BLaER1 treated with 17β-estradiol and CSF1 and Interleukin-3, amounts not matched to agents 10 nM and 100 nM (cell line): Measurements from ENCODE around the gene SYDE2.

Experiments
- H3K27ac ChIP-seq, 11 experiments: shearing (Covaris generic); formaldehyde crosslinking; 2 replicates each; pipeline ENCODE4 v1.8.1; 2022
- H3K27me3 ChIP-seq, 11 experiments: shearing (Covaris generic); formaldehyde crosslinking; 2 replicates each; pipeline ENCODE4 v1.8.1; 2022
- H3K36me3 ChIP-seq, 11 experiments: shearing (Covaris generic); formaldehyde crosslinking; 2 replicates each; pipeline ENCODE4 v1.8.1; 2022
- H3K4me1 ChIP-seq, 10 experiments: shearing (Covaris generic); formaldehyde crosslinking; 2 replicates each; pipeline ENCODE4 v1.8.1; 2022
- H3K4me2 ChIP-seq, 11 experiments: shearing (Covaris generic); formaldehyde crosslinking; 2 replicates each; pipeline ENCODE4 v1.8.1; 2022
- H3K4me3 ChIP-seq, 10 experiments: shearing (Covaris generic); formaldehyde crosslinking; 2 replicates each; pipeline ENCODE4 v1.8.1; 2022
- H3K9ac ChIP-seq, 11 experiments: shearing (Covaris generic); formaldehyde crosslinking; 2 replicates each; pipeline ENCODE4 v1.8.1; 2022
- H3K9me3 ChIP-seq, 11 experiments: shearing (Covaris generic); formaldehyde crosslinking; replicated peaks in 1 of 11; 2 replicates each; pipeline ENCODE4 v1.8.1; 2022
- H4K20me1 ChIP-seq, 11 experiments: shearing (Covaris generic); formaldehyde crosslinking; 2 replicates each; pipeline ENCODE4 v1.8.1; 2022
- Cebpa-rat ChIP-seq, 11 experiments: shearing (Covaris generic); IDR thresholded peaks; 2 replicates each; pipeline ENCODE4 v1.8.1; 2022

SYDE2 gene

DNA sequence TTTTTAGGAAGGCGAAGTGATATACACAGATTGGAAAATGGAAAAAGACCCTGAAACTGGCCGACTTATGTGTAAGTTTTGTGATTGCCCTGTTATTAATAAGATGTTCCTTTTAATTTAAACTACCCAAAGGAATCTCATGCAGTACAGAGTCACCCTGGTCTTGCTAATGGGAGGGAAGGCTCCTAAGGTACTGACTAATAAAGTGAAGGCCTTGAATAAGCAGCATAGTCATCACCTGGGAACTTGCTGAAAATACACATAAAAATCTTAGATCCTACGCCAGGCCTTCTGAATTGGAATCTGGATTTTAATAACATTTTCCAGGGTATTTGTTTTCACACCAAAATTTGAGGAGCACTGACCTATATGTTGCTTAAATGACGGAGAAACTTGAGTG lies 79.1 kb downstream of the SYDE2 start:
- H3K27ac ChIP-seq, result no peak overlapping the region
- TF ChIP-seq Cebpa-rat (IDR thresholded peaks at IDR 0.05), result no peak
- H3K4me2 ChIP-seq, result no peak overlapping the region
- no peak overlapping the region for H3K9ac ChIP-seq
- no peaks in the 10 kb centered on the region for H3K36me3 ChIP-seq
- H3K9me3 ChIP-seq, result peaks cover 0 to 6% (median 0%) of the 10 kb centered on the region in 11 experiments; a peak in 3 of 22 replicates
- no peak overlapping the region for H3K4me3 ChIP-seq
- H3K4me1 ChIP-seq, result no peaks in the 10 kb centered on the region
- peaks cover 0 to 23% (median 0%) of the 10 kb centered on the region in 11 experiments; a peak in 5 of 22 replicates for H3K27me3 ChIP-seq
- no peaks in the 10 kb centered on the region for H4K20me1 ChIP-seq

- TF ChIP-seq Cebpa-rat (IDR thresholded peaks at IDR 0.05), result no peak
- no peaks in the 10 kb centered on the region for H3K36me3 ChIP-seq
These were observed 82.1 kb downstream of the SYDE2 start for GRCh38 chr1:85118751-85119150.

DNA sequence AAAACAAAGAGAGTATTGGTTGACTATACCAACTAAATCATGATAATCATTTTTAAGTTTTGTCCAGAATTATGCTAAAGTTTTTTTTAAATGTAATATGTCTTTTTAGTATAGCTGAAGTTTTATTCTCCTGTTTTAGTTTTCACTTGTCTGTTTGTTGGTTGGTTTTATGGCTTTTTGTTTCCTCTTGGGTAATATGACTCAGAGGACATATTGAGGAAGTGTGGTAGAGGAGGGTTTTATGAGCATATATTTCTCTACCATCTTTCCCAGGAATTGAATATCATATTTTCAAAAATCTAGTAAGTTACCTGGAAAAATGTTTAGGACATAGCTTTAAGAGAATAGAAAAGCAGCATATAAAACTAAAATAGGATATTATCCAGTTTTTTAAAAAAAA lies 84.0 kb downstream of the SYDE2 start:
- no peaks in the 10 kb centered on the region for H3K36me3 ChIP-seq
- H3K4me1 ChIP-seq, result no peaks in the 10 kb centered on the region
- no peak overlapping the region for H3K4me2 ChIP-seq
- peaks cover 0 to 6% (median 0%) of the 10 kb centered on the region in 11 experiments; a peak in 3 of 22 replicates for H3K9me3 ChIP-seq
- no peak overlapping the region for H3K27ac ChIP-seq
- no peak overlapping the region for H3K4me3 ChIP-seq
- H3K27me3 ChIP-seq, result peaks cover 0 to 42% (median 0%) of the 10 kb centered on the region in 11 experiments; a peak in 5 of 22 replicates
- no peak for TF ChIP-seq Cebpa-rat (IDR thresholded peaks at IDR 0.05)
- no peak overlapping the region for H3K9ac ChIP-seq
- no peaks in the 10 kb centered on the region for H4K20me1 ChIP-seq

More at GRCh38 chr1:85118751-85119150, 82.1 kb downstream of the SYDE2 start:
- H3K9me3 ChIP-seq, result peaks cover 0 to 6% (median 0%) of the 10 kb centered on the region in 11 experiments; a peak in 3 of 22 replicates
- no peak overlapping the region for H3K4me3 ChIP-seq
- no peaks in the 10 kb centered on the region for H3K4me1 ChIP-seq
- H3K9ac ChIP-seq, result no peak overlapping the region
- no peak overlapping the region for H3K4me2 ChIP-seq
- H4K20me1 ChIP-seq, result no peaks in the 10 kb centered on the region
- no peak overlapping the region for H3K27ac ChIP-seq
- peaks cover 0 to 42% (median 0%) of the 10 kb centered on the region in 11 experiments; a peak in 5 of 22 replicates for H3K27me3 ChIP-seq

DNA sequence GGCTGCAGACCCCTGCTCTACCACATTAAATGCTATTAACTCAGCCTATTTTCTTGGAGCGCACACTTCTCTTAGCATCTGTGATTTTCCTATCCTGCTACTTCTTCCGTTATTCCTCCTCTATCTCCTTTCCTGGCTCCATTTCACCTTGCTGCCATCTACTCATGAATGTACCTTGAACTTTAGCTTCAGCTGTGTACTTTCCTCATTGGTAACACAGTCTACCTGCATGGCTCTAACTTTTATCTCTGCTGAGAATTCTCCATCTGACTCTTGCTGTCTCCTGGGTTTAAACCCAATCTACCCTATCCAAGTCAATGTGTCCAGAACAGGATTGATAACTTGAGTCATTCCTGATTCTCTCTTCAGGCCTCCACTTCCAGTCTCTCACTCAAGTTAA lies 84.9 kb downstream of the SYDE2 start:
- Histone ChIP-seq H3K9ac (no peak overlapping the region), H3K4me1 (no peaks in the 10 kb centered on the region), H3K4me2 (no peak overlapping the region), H3K4me3 (no peak overlapping the region), H3K36me3 (no peaks in the 10 kb centered on the region), H3K27me3 (peaks cover 0 to 37% (median 0%) of the 10 kb centered on the region in 11 experiments; a peak in 5 of 22 replicates), H4K20me1 (no peaks in the 10 kb centered on the region), H3K27ac (no peak overlapping the region), H3K9me3 (peaks cover 0 to 6% (median 0%) of the 10 kb centered on the region in 11 experiments; a peak in 3 of 22 replicates)
- TF ChIP-seq Cebpa-rat (IDR thresholded peaks at IDR 0.05), result no peak

DNA sequence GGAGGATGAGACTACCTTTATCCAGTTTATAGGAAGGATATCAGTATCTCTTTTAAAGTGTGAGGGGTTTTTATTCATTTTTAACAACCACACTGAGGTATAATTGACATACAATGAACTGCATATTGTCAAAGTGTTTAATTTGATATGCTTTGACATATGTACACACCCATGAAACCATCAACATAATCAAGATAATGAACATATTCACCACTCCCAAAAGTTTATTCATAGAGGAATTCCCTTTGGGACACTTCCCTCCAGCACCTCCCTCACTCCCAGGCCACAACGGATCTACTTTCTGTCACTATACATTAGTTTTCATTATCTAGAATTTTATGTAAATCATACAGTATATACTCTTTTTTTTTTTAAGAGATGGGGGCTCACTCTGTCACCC lies 89.1 kb downstream of the SYDE2 start:
- Histone ChIP-seq H3K4me2 (no peak overlapping the region), H3K4me3 (no peak overlapping the region), H3K9ac (no peak overlapping the region), H3K27ac (no peak overlapping the region), H3K27me3 (peaks cover 0 to 19% (median 0%) of the 10 kb centered on the region in 11 experiments; a peak in 4 of 22 replicates), H3K9me3 (no peaks in the 10 kb centered on the region), H4K20me1 (no peaks in the 10 kb centered on the region), H3K4me1 (no peaks in the 10 kb centered on the region), H3K36me3 (no peaks in the 10 kb centered on the region)
- TF ChIP-seq Cebpa-rat (IDR thresholded peaks at IDR 0.05), result no peak

GRCh38 chr1:85109475-85109874 lies 91.3 kb downstream of the SYDE2 start:
- Histone ChIP-seq H3K36me3 (no peaks in the 10 kb centered on the region), H3K27ac (no peak overlapping the region), H4K20me1 (no peaks in the 10 kb centered on the region), H3K27me3 (0 out of 22 replicates have a peak, but pooled peaks cover 0 to 2% (median 0%) of the 10 kb centered on the region in 11 experiments), H3K9ac (no peak overlapping the region), H3K4me2 (no peak overlapping the region), H3K9me3 (no peaks in the 10 kb centered on the region), H3K4me3 (no peak overlapping the region), H3K4me1 (no peaks in the 10 kb centered on the region)
- TF ChIP-seq Cebpa-rat (IDR thresholded peaks at IDR 0.05), result no peak
